GM19455 (cell line): ENCODE data around the gene FOSL2.

Source experiments
- ATAC-seq: cut with Tn5 transposase; IDR thresholded peaks from one replicate; pipeline ENCODE4 v1.9.1; 2021; ENCODE audit not compliant: unreplicated experiment

The FOSL2 gene

DNA sequence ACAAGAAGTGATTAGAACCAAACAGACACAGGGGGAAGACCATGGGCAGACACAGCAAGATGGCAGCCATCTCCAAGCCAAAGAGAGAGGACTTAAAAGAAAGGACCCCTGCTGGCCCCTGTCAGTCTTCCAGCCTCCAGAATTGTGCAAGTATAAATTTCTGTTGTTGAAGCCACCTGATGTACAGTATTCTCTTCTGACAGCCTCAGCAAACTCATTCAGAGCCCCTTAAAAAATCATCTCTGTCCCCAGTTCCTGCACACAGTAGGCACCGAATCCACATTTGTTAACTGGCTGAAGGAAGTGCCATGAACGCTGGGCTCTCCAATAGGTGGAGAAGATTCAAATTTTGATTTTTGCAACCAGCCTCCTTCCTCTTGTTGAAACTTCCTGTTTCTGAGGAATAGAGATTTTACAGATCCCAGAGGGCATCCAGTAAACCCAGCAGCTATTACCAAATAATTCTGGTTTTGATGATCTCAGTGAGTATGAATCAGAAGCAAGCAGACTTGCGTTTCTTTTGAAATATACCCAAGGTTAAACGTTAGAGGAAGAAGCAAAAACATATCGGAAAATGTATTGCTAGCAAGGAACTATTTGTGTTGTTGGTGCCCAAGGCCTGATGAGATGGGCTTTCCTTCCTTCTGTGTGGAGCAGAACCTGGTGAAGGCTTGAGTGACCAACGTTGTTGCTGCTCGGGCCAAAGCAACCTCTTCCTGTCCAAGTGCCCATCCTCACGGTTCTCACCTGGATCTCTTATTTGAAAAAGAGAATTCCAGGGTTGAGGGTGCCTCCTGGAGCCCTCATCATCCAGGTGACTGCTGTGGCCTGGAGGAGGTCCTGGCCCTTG, 55.5 kb downstream of the FOSL2 start:
- no peak for ATAC-seq

DNA sequence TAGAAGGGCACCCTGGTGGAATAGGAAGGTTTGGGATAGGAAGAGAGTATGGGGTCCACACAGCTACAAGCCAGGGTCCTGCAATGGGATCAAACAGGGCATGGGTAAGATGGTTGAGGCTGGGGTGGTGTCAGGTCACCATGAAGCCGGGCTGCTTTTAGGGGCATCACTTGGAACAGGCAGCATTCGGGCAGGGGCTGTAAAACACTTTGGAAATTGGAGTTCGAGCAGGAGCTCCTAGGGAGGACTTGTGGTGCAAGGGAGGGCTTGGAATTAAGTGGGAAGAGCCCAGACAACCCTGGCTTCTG, 56.1 kb downstream of the FOSL2 start:
- no peak for ATAC-seq

DNA sequence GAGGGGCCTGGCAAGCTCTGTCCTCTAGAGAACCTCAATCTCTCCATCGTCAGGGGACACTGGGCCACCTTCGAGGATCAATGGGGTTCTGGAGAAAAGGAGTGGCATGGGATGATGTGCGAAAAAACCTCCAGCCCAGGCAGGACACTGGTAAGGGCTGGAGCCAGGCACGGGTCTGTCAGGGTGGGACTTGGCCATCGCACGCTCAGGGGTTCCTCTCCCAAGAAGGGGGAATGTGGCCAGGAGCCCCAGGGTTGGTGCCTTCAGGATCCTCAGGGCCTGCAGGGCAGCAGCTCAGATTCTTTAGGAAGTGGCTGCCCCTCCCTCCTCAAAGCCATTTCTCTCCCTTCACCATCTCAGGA, 56.4 kb downstream of the FOSL2 start:
- no peak for ATAC-seq

DNA sequence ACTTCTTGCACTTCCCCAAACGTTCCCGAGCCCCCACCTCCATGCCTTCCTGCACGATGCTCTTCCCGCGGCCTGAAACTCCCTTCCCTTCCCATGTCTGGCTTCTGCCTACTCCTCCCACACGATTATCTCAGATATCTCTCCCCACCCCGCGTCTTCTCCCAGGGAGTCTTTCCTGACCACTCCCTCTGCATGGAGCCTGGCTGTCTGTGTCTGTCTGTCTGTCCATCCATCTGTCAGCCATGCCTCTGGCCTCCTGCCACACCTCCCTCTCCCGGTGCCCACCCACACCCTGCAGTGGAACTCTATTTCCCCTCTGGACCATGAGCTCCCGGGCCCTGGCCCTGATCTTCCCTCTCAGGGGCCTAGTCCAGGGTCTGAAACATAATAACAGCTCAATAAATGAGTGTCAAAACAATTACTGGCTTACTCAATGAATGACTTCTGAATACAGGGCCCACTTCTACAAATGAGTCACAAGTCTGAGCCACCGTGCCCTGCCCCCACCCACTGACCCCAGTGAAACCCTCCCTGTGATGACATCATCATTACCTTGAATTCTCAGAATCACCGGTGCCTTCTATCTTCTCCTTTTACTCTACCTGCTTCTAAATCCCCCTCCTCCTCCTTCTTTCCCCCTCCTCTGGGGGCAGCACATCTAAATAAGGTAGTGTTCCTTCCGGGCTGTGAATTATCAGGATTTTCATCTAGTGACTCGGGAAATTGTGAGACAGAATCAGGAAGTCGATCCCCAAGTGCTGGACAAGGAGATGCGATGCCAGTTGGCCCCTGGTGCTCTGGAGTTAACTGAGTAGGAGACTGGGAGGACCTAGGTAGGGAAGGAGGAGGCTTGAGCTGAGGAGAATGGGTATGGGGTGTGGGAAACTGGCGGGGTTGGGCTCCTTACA, 57.1 kb downstream of the FOSL2 start:
- no peak for ATAC-seq

DNA sequence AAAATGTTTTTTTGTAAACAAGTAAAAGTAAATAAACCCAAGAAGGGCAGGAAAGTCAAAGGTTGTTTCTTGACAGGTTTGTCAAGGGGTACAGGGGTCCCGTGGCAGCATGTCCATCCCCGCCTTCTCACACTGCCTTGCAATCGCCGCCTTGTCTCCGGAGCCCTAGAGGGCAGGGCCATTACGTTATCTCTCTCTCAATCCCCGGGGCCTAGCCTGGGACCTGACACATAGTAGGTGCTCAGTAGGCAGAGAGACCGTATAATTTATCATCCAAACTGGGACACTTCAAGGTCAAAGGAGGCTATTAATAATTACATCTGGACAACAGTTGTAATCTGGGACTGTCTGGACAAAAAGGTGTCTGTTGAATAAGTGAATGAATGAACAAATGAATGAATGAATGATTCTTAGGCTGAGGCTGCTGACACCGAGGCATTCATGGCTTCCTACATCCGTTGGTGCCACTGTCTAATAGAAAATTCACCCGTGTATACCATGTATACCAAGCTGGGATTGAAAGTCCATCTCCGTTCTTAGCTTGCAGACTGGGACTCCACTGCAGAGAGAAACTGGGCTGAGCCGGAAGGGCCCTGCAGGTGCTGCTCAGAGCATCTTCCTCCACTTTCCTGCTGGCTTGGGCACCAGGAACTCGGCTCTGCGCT, 58.4 kb downstream of the FOSL2 start:
- ATAC-seq = no peak

DNA sequence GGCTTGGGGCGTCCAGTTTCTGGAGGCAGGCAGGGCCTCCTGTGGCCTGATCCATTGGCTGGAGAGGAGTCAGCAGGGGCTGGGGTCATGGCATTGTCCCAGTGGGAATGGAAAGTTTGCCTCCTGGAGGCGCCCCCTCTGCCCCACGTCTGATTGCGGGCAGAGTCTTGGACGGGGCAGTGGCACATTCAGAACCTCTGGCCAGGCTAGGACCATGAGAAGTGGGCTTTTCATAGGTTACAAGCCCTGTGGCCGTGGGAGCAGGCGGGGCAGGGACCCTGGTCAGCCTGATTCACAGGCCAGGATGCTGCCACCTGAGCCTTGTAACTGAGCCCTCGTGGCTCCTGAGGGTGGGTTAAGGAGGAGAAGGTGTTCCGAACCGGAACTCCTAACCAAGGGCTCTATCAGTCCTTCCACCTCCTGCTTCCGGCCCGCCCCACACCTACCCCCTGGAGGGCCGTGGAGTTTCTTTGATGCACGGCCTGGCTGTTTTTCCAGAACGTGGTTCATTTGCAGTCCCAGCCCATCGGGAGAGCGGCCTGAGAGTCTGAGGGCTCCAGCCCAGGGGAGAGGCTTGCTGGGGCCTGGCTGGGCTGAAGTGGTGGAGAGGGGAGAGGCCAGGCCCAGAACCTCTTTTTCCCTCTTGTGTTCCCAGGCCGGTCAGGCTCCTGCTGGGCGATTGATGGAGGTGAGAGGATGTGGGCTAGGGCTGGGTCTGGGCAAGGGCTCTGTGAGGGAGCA, 59.3 kb downstream of the FOSL2 start:
- no peak for ATAC-seq

DNA sequence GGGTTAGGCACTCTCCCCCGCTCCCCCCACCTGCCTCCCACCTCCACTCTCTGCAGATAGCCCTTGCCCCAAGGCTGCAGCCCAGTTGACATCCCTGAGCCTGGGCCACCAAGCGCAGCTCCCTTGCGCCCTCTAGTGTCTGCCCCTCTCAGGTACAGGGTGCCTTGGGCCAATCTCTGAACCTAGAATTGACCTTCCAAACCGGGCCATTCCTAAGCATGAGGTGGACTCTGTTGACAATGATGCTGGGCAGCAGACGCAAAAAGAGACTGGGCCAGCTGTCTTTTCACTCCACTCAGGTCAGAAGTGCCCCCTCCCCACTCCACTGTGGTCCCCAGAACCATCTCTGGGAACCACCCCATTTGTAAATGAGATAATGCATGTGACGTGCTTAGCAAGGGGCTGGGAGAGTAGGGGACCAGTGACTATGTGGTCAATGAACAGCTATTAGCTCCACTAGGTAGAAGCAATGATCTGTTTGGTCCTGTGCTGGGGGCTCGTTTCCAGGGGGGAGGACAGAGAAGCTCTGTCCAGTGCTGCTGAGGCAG, 60.0 kb downstream of the FOSL2 start:
- ATAC-seq = no peak

DNA sequence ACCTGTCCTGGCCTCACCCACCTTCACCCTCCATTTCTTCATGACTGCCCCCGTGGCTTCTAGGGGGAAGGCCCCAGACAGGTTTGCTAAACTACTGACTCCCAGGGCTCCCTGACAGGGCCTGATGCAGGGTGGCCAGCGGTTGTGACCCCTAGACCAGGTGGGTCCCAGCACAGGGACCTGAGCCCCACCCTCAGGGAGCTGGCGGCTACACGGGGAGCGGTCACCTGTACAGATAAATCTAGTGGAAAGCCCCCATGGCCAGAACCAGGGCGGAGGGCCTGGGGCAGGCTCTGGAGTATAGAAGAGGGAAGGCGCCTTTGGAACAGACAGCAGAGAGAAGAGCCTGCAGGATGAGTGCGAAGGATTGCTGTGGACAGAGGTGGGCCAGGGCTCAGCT, 60.7 kb downstream of the FOSL2 start:
- ATAC-seq = no peak

DNA sequence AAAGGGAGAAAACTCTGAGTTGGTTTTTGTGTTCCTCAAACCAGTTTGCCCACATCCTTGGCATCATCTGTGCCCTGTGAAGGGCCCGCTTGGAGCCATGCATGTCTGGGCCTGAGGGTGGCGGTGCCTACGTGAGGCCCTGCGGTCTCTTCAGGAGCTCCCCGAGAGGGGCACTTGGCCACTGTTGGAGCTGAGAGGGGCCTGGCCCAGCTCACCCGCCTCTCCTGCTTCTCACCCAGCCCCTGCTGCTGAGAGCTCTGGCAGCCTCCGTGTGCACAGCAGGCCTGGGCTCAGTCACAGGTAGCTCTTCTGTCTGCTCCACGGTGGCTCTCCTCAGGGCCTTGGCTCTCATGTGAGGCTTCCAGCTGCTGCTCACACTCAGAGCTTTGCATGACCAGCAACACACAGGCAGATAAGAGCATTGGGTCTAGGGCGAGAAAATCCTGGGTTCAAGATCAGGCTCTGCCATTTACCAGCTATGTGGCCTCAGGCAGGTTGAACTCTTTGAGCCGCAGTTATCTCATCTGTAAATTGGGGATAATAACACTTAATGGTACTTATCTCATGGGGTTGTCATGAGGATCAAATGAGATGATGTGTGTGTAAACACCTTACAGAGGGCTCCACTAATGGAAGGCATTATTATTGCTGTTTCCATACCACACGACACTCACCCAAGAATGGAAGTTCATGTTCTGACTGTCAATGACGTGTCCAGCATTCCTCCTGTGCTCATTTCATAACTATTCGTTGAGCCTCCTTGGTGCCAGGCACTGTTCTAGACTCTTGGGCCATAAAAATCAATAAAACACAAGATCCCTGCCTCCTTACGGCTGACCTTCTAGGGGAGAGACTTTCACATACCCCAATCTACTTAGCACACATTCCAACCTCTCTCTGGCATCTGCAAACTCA, 61.6 kb downstream of the FOSL2 start:
- ATAC-seq = no peak

DNA sequence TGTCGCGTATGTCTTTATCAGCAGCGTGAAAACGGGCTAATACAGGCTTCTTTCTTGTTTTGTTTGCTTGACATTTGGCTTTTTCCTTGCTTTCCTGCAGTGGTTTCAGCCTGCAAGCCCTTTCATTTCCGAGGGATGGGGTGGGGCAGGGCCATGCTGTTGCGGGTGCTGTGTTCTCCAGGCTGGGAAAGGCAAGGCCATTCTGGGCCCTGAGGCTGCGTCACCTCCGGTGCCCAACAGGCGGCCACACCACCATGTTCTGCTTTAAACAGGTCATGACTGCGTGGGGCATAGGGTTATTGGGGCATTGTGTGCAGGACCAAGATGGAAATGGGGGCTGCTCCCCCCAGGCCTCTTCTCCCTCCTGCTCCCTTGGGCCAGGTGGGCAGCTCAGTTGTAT, 64.6 kb downstream of the FOSL2 start:
- no peak for ATAC-seq

DNA sequence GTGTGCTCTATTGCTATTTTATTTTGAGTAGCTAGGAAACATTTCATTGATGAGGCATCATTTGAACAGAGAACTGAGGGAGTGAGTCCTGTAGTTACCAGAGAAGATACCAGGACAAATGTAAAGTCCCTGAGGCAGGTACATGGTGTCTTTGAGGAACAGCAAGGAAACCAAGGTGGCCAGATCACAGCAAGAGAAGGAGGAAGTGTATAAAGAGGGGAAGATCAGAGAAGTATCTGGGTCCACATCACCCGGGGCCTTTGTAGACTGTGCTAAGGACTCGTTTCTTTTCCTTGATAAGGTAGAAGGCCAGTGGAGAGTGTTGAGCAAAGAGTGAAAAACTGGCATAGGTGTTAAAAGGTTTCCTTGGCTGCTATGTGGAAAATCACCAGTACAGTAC, 68.4 kb downstream of the FOSL2 start:
- no peak for ATAC-seq

DNA sequence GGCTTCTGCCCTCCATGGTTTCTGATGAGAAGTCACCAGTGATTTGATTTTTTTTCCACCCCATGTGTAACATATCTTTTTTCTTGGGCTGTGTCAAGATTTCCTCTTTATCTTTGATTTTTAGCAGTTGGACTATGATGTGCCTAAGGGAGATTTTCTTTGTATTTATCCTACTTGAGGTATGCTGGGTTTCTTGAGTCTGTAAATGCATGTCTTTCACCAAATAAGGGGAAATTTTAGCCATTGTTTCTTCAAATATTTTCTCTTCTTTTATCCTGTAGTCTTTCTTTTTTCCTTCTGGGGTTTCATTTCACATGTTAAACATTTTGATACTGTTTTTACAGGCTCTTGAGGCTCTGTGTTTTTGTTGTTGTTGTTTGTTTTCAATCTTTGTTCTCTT, 69.5 kb downstream of the FOSL2 start:
- no peak for ATAC-seq

DNA sequence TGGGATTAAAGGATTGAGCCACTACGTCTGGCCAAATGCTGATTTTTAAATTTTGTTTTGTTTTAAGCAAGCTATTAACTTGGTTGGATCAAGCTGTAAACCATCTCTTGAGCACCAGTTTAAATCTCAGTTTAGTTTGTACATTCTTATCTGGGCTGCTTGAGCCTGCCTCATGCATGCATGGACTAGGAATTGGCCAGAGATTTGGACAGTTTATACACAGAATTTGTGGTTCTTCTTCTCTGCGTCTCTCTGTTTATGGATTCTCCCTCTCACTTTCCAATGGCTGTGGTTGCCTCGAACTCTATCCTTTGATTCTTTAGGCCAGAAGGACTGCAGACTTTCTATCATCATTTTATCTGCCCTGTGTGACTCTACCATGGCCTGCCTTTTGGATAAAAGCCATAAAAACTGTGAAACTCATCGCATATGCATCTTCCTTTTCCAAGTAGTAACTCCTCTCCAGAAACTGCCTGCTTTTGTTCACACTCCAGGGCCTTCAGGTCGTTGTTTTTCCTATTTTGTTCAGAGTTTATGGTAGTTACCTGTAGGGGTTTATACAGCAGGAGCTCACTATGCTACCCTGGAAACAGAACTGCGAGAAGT, 70.7 kb downstream of the FOSL2 start:
- ATAC-seq = no peak

DNA sequence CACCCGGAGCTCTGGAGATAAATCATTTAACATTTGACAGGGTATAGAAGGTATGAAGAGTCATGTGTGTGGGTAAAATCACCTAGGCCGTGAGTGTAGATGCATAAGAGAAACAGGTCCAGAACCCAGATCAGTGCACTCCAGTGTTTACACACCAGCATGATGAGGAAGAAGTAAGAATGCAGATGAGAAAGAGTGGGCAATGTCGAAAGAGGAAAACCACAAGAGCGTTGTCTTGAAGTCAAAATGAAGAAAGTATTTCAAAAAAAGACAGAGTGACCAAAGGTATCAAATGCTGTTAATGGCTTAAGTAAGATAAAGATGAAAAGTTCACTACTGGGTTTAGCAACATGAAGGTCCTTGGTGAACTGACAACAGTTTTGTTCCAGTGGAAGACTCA, 71.2 kb downstream of the FOSL2 start:
- no peak for ATAC-seq

DNA sequence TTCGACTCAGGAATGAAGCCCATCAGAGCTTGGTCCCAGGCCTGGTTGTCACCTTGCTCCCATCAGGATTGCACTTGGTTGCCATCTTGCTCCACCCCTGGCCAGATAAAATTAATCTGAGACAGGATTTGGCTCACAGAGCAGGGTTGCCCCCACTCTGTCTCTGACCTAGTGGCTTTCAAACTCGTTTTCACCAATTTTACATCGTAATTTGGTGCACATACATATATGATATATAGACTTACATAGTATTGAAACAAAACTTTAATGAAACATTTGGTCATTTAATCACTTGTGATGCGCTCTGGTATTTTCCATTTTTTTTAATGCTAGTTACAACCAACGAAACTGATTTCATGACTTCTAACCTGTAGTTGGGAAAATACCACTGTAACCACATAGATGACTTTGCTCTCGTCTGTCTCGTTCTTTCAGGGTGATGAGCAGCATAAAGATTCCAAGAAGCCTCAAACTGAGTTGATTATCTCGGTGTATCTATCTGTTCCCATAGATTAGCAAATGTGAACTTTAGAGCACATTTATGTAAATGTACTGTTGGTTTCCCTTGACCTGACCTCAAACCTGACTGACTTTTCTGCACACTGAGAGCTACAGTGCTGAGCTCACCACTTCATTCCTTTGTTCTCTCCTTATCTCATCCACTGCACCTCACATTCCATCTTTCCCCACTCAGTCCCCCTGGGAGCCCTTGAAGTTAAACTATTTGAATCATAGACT, 72.7 kb downstream of the FOSL2 start:
- no peak for ATAC-seq
